K562 (cell line): Measurements from ENCODE around the gene KMT2A. TPM values are rescaled to one million over a fixed set of nuclear protein-coding genes. Genes with fewer than 3 reads are reported as not detected.

ENCODE experiments used
- BCOR ChIP-seq: fragments of 450-650 bp; IDR thresholded peaks from 2 replicates; pipeline ENCODE4 v1.6.1; 2016
- CBX1 ChIP-seq: sonication (generic); IDR thresholded peaks from 2 replicates; pipeline ENCODE4 v1.6.1; 2016; ENCODE audit warnings: antibody characterized with exemption, low read depth, mild to moderate bottlenecking
- COPS2 ChIP-seq: fragments of 450-650 bp; conservative IDR thresholded peaks from 2 replicates; pipeline ENCODE4 v1.6.1; 2016; ENCODE audit warnings: mild to moderate bottlenecking, moderate library complexity
- E4F1 ChIP-seq: fragments of 250-450 bp; sonication (Bioruptor Pico); IDR thresholded peaks from 2 replicates; pipeline ENCODE4 v1.5.0; 2021; ENCODE audit warnings: mild to moderate bottlenecking, borderline replicate concordance
- EZH2 ChIP-seq: IDR thresholded peaks from 2 replicates; pipeline ENCODE4 v1.6.1; 2012; ENCODE audit warnings: low read depth, mild to moderate bottlenecking, inconsistent platforms, low read length, borderline replicate concordance
- FOXJ2 ChIP-seq: fragments of 200-800 bp; sonication (Bioruptor generic); IDR thresholded peaks from 2 replicates; pipeline ENCODE4 v1.6.1; 2016; ENCODE audit warnings: missing genetic modification characterization, missing compliant biosample characterization
- GMEB1 ChIP-seq: fragments of 250-450 bp; sonication (Bioruptor Pico); IDR thresholded peaks from 2 replicates; pipeline ENCODE4 v1.4.0; 2020; ENCODE audit warnings: mild to moderate bottlenecking
- HIVEP1 ChIP-seq: fragments of 250-450 bp; sonication (Bioruptor Pico); IDR thresholded peaks from 2 replicates; pipeline ENCODE4 v1.4.0; 2020; ENCODE audit warnings: mild to moderate bottlenecking
- KDM2B ChIP-seq: fragments of 250-450 bp; sonication (Bioruptor Pico); IDR thresholded peaks from 2 replicates; pipeline ENCODE4 v1.8.0; 2021; ENCODE audit warnings: mild to moderate bottlenecking, moderate library complexity
- MTA3 ChIP-seq: fragments of 450-650 bp; formaldehyde crosslinking; IDR thresholded peaks from 2 replicates; pipeline ENCODE4 v1.6.1; 2017; ENCODE audit warnings: mild to moderate bottlenecking, borderline replicate concordance
- RB1 ChIP-seq: fragments of 450-650 bp; IDR thresholded peaks from 2 replicates; pipeline ENCODE4 v1.6.1; 2017; ENCODE audit warnings: low read depth, mild to moderate bottlenecking
- STAT5A ChIP-seq: IDR thresholded peaks from 2 replicates; pipeline ENCODE4 v1.6.1; 2012; ENCODE audit warnings: low read length, inconsistent platforms, borderline replicate concordance
- TRIM24 ChIP-seq, 2 experiments: fragments of 450-650 bp; IDR thresholded peaks; 2 replicates each; pipeline ENCODE4 v1.6.1; 2016
- ZNF263 ChIP-seq: sonication (generic); formaldehyde crosslinking; IDR thresholded peaks from 2 replicates; pipeline ENCODE4 v1.8.0; 2022; ENCODE audit warnings: mild to moderate bottlenecking, missing genetic modification reagents, borderline replicate concordance
- ZNF561 ChIP-seq: fragments of 450-650 bp; formaldehyde crosslinking; conservative IDR thresholded peaks from 2 replicates; pipeline ENCODE4 v1.4.0; 2020; ENCODE audit warnings: mild to moderate bottlenecking, moderate library complexity
- ZNF639 ChIP-seq, 2 experiments: fragments of 200-800 bp in 1 of 2; sonication (Bioruptor generic) in 1 of 2; sonication (generic) in 1 of 2; formaldehyde crosslinking in 1 of 2; IDR thresholded peaks in 1 of 2; conservative IDR thresholded peaks in 1 of 2; 2 replicates each; pipeline versions ENCODE4 v1.5.0 to v1.6.1; 2016 to 2020; ENCODE audit warnings: missing compliant biosample characterization in 1 of 2, missing genetic modification characterization in 1 of 2, missing genetic modification reagents in 1 of 2
- polyA plus RNA-seq, 8 experiments: library from polyadenylated mRNA; depleted of rRNA in 4 of 8; stranded (reverse) in 5 of 8; unstranded in 3 of 8; fragments of >200 nt; fragmentation: Nextera tagmentation in 2 of 8; fragmentation: Illumina TruSeq in 1 of 8; extraction: Ambion mirVana in 2 of 8; extraction: Trizol in 1 of 8; gene quantifications; 2 replicates each; pipeline versions ENCODE4 v1.2.1 to v1.2.3, GENCODE V29; 2011 to 2014; ENCODE audit warnings: inconsistent platforms in 1 of 8, missing spikeins in 1 of 8
- total RNA-seq, 7 experiments: library from RNA; depleted of rRNA in 6 of 7; stranded (reverse); fragments of >200 nt in 6 of 7; fragmentation: Illumina TruSeq in 2 of 7; extraction: Trizol in 2 of 7; gene quantifications; 2 replicates each; pipeline versions ENCODE4 v1.2.1 to v1.2.3, GENCODE V29; 2011 to 2021; ENCODE audit warnings: low replicate concordance in 1 of 7
- TF ChIP-seq, protein P1 (sequence below): fragments of 450-650 bp; IDR thresholded peaks from 2 replicates; pipeline ENCODE4 v1.6.1; 2018; ENCODE audit not compliant: partially characterized antibody

The KMT2A gene
- total and polyA plus RNA-seq, 9 of the 15 experiments (the other 6 are each of a cell fraction or from before 2014, with no cell fraction given) = 9.6 to 59.9 (median 32.6) TPM

GRCh38 chr11:118435893-118436624 is at the start of gene KMT2A (continued):
- TF ChIP-seq MTA3 = peak; percentile 20; the same call in 1 of the 2 replicates
- TF ChIP-seq GMEB1 (CRISPR knock-in tag) = peak; percentile 77
- peak; percentile 84 for TF ChIP-seq BCOR
- no peak for TF ChIP-seq COPS2
- peak; percentile 73; the same call in 1 of the 2 replicates for TF ChIP-seq E4F1 (CRISPR knock-in tag)
- TF ChIP-seq ZNF561 (CRISPR knock-in tag) = no peak
- 0 out of 2 replicates have a peak, but pooled peaks have one; percentile 13 for TF ChIP-seq KDM2B (CRISPR knock-in tag)
- TF ChIP-seq FOXJ2 (tag) = peak; percentile 60; the same call in 1 of the 2 replicates
- TF ChIP-seq STAT5A = peak; percentile 33; the same call in 1 of the 2 replicates
- TF ChIP-seq TRIM24 (IDR thresholded peaks at IDR 0.05) = peak; percentile 43 to 92; a peak in 2 of 4 replicates
- TF ChIP-seq ZNF639 (CRISPR knock-in tag; conservative IDR thresholded peaks at IDR 0.05 in 1 of 2, IDR thresholded peaks at IDR 0.05 in 1 of 2) = peak in 1 of 2 experiments; percentile 96; a peak in 2 of 4 replicates
- TF ChIP-seq HIVEP1 (CRISPR knock-in tag) = peak; percentile 85
- no peak for TF ChIP-seq EZH2
- TF ChIP-seq, protein P1, sequence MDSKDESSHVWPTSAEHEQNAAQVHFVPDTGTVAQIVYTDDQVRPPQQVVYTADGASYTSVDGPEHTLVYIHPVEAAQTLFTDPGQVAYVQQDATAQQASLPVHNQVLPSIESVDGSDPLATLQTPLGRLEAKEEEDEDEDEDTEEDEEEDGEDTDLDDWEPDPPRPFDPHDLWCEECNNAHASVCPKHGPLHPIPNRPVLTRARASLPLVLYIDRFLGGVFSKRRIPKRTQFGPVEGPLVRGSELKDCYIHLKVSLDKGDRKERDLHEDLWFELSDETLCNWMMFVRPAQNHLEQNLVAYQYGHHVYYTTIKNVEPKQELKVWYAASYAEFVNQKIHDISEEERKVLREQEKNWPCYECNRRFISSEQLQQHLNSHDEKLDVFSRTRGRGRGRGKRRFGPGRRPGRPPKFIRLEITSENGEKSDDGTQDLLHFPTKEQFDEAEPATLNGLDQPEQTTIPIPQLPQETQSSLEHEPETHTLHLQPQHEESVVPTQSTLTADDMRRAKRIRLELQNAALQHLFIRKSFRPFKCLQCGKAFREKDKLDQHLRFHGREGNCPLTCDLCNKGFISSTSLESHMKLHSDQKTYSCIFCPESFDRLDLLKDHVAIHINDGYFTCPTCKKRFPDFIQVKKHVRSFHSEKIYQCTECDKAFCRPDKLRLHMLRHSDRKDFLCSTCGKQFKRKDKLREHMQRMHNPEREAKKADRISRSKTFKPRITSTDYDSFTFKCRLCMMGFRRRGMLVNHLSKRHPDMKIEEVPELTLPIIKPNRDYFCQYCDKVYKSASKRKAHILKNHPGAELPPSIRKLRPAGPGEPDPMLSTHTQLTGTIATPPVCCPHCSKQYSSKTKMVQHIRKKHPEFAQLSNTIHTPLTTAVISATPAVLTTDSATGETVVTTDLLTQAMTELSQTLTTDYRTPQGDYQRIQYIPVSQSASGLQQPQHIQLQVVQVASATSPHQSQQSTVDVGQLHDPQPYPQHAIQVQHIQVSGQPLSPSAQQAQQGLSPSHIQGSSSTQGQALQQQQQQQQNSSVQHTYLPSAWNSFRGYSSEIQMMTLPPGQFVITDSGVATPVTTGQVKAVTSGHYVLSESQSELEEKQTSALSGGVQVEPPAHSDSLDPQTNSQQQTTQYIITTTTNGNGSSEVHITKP = peak; percentile 91
- no peak for TF ChIP-seq CBX1
- TF ChIP-seq ZNF263 (CRISPR knock-in tag) = peak; percentile 96
- TF ChIP-seq RB1 = peak; percentile 98
